K562 (cell line): ENCODE results near the gene CACNA2D3. TPM values are rescaled to one million over a fixed set of nuclear protein-coding genes. Genes with fewer than 3 reads are reported as not detected.

Experiments used
- ATAC-seq: fragments of 200-7000 bp; cut with Tn5 transposase; 3 replicates; pipeline ENCODE4 v1.9.1; 2020; ENCODE audit warnings: moderate library complexity
- BruUV-seq: library from RNA; stranded (reverse); fragments of 400-500 nt; replicated peaks from 2 replicates; lab custom pipeline; 2021; lab: Mats Ljungman, UMichigan
- CTCF ChIA-PET: fragments of 300-600 bp; formaldehyde crosslinking; extraction: SDS; loops from one replicate; lab custom pipeline; 2021; ENCODE audit warnings: low intra/inter-chr PET ratio; lab: Yijun Ruan, JAX
- POLR2A ChIA-PET: fragments of 300-600, 350-650 bp; sonication (Branson Sonifier 250); formaldehyde crosslinking; extraction: SDS; loops from one replicate; lab custom pipeline; 2021; ENCODE audit warnings: antibody characterized with exemption, inconsistent platforms; lab: Yijun Ruan, JAX
- DNase-seq, 4 experiments: peaks; one replicate each; pipeline versions ENCODE4 v3.0.0 to v3.0.0-alpha.2; 2011 to 2018; ENCODE audit warnings: low spot score in 3 of 4, mixed read lengths in 3 of 4; ENCODE audit errors: extremely low read depth in 1 of 4
- FAIRE-seq: peaks from 2 replicates; lab custom pipeline; 2011; peaks lifted over from hg19 to GRCh38; lab: Jason Lieb, UNC
- H2AFZ ChIP-seq: 2 replicates; pipeline ENCODE4 v1.6.0; 2011; ENCODE audit warnings: low read depth, low read length, control low read depth, inconsistent platforms
- H3K27ac ChIP-seq: fragments of 200-600 bp; 3 replicates; pipeline ENCODE4 v1.8.0; 2011; ENCODE audit warnings: low read depth, mild to moderate bottlenecking, control low read depth, inconsistent platforms, low read length, moderate library complexity, mixed read lengths; ENCODE audit errors: extremely low read depth
- H3K27me3 ChIP-seq, 2 experiments: fragments of 300-600 bp in 1 of 2; 2 replicates in 1 of 2; 3 replicates in 1 of 2; pipeline versions ENCODE4 v1.6.0 to v1.8.0; 2011; ENCODE audit warnings: inconsistent platforms in 2 of 2, low read length in 2 of 2, mild to moderate bottlenecking in 1 of 2, mixed read lengths in 1 of 2, moderate library complexity in 1 of 2; ENCODE audit not compliant: control insufficient read depth in 2 of 2, insufficient read depth in 2 of 2
- H3K36me3 ChIP-seq: fragments of 300-600 bp; 3 replicates; pipeline ENCODE4 v1.8.0; 2011; ENCODE audit warnings: mild to moderate bottlenecking, low read length, inconsistent platforms; ENCODE audit not compliant: control insufficient read depth, insufficient read depth
- H3K4me1 ChIP-seq, 2 experiments: fragments of 200-600 bp in 1 of 2; replicated peaks in 1 of 2; 2 replicates in 1 of 2; 3 replicates in 1 of 2; pipeline versions ENCODE4 v1.5.1 to v1.8.0; 2011; ENCODE audit warnings: inconsistent platforms in 2 of 2, low read length in 2 of 2, mild to moderate bottlenecking in 1 of 2, mixed read lengths in 1 of 2, moderate library complexity in 1 of 2; ENCODE audit not compliant: control insufficient read depth in 2 of 2, insufficient read depth in 2 of 2
- H3K4me2 ChIP-seq: 2 replicates; pipeline ENCODE4 v1.6.1; 2011; ENCODE audit warnings: low read length, control low read depth, inconsistent platforms, mixed read lengths; ENCODE audit not compliant: insufficient read depth
- H3K4me3 ChIP-seq: fragments of 200-600 bp; sonication (generic), shearing (Covaris generic); 2 replicates; pipeline ENCODE4 v1.5.1; 2016; ENCODE audit warnings: control low read depth, inconsistent platforms
- H3K79me2 ChIP-seq: fragments of 200-600 bp; 3 replicates; pipeline ENCODE4 v1.8.0; 2011; ENCODE audit warnings: low read length, inconsistent platforms; ENCODE audit not compliant: control insufficient read depth, insufficient read depth
- H3K9ac ChIP-seq, 2 experiments: 2 replicates each; pipeline versions ENCODE4 v1.6.0 to v1.6.1; 2011; ENCODE audit warnings: low read depth in 2 of 2, low read length in 2 of 2, control low read depth in 1 of 2, inconsistent platforms in 1 of 2, mild to moderate bottlenecking in 1 of 2, mixed read lengths in 1 of 2; ENCODE audit not compliant: insufficient read depth in 1 of 2
- H3K9me1 ChIP-seq: one replicate; pipeline ENCODE4 v1.6.0; 2011; ENCODE audit warnings: inconsistent platforms, mild to moderate bottlenecking, low read length, moderate library complexity; ENCODE audit not compliant: control insufficient read depth, insufficient read depth
- H3K9me3 ChIP-seq: replicated peaks from 2 replicates; pipeline ENCODE4 v1.5.1; 2011; ENCODE audit warnings: low read depth, low read length, inconsistent platforms; ENCODE audit not compliant: control insufficient read depth, insufficient read depth
- H4K20me1 ChIP-seq: replicated peaks from 2 replicates; pipeline ENCODE4 v1.6.1; 2011; ENCODE audit warnings: low read length, inconsistent platforms, mixed read lengths; ENCODE audit not compliant: control insufficient read depth, insufficient read depth
- ZNF584 ChIP-seq: fragments of 200-800 bp; sonication (Bioruptor generic); IDR thresholded peaks from 2 replicates; pipeline ENCODE4 v1.6.1; 2016; ENCODE audit warnings: low read depth, mild to moderate bottlenecking, missing genetic modification characterization, missing compliant biosample characterization
- ZNF766 ChIP-seq: fragments of 200-800 bp; sonication (Bioruptor generic); conservative IDR thresholded peaks from 2 replicates; pipeline ENCODE4 v1.6.1; 2016; ENCODE audit warnings: missing genetic modification characterization, missing compliant biosample characterization
- WGBS: fragments of 100-300 bp; shearing (Covaris generic); methylation state at CpG from one replicate; pipeline ENCODE4 v1.1.6; 2016; ENCODE audit warnings: low coverage, mixed read lengths; ENCODE audit not compliant: insufficient coverage; ENCODE audit errors: missing lambda C conversion rate; 5-methylcytosine and 5-hydroxymethylcytosine counted together
- in situ Hi-C: fragments of 300-500 bp; cut with MboI; formaldehyde crosslinking; loops from 4 replicates; pipeline ENCODE4 v1.15.0; 2018; ENCODE audit warnings: inconsistent platforms, mixed read lengths
- intact Hi-C: fragments of 100-400 bp; cut with micrococcal nuclease; formaldehyde crosslinking; loops from 2 replicates; pipeline ENCODE4 v1.14.2; 2022
- polyA plus RNA-seq, 8 experiments: library from polyadenylated mRNA; depleted of rRNA in 4 of 8; stranded (reverse) in 5 of 8; unstranded in 3 of 8; fragments of >200 nt; fragmentation: Nextera tagmentation in 2 of 8; fragmentation: Illumina TruSeq in 1 of 8; extraction: Ambion mirVana in 2 of 8; extraction: Trizol in 1 of 8; gene quantifications; 2 replicates each; pipeline versions ENCODE4 v1.2.1 to v1.2.3, GENCODE V29; 2011 to 2014; ENCODE audit warnings: inconsistent platforms in 1 of 8, missing spikeins in 1 of 8
- total RNA-seq, 7 experiments: library from RNA; depleted of rRNA in 6 of 7; stranded (reverse); fragments of >200 nt in 6 of 7; fragmentation: Illumina TruSeq in 2 of 7; extraction: Trizol in 2 of 7; gene quantifications; 2 replicates each; pipeline versions ENCODE4 v1.2.1 to v1.2.3, GENCODE V29; 2011 to 2021; ENCODE audit warnings: low replicate concordance in 1 of 7

CACNA2D3 gene
- total and polyA plus RNA-seq, 9 of the 15 experiments (the other 6 are each of a cell fraction or from before 2014, with no cell fraction given): 0.01 TPM; not detected in 8

GRCh38 chr3:54939557-54940300 lies 817.4 kb downstream of the CACNA2D3 start:
- Histone ChIP-seq H3K9me1 (no peaks in the 10 kb centered on the region), H2AFZ (no peak overlapping the region), H4K20me1 (no peaks in the 10 kb centered on the region), H3K4me3 (no peak overlapping the region), H3K36me3 (no peaks in the 10 kb centered on the region), H3K27ac (no peak overlapping the region), H3K9me3 (no peaks in the 10 kb centered on the region), H3K4me1 (no peaks in the 10 kb centered on the region), H3K9ac (no peak overlapping the region), H3K79me2 (no peaks in the 10 kb centered on the region), H3K4me2 (no peak overlapping the region), H3K27me3 (peaks cover 0 to 22% of the 10 kb centered on the region in 2 experiments; a peak in 2 of 5 replicates)
- no peak for FAIRE-seq
- no TSS peak for BruUV-seq
- ATAC-seq: no peak
- no peak for DNase-seq
- whole genome bisulfite sequencing: 3% methylated on average over 5 of the region's 6 CpGs
- intact Hi-C loops: no loop called here
- no peak for TF ChIP-seq ZNF766
- POLR2A ChIA-PET: no interaction called here
- in situ Hi-C loops: no loop called here
- CTCF ChIA-PET: no interaction called here

- Histone ChIP-seq H3K79me2 (no peaks in the 10 kb centered on the region), H2AFZ (no peak overlapping the region), H3K4me2 (no peak overlapping the region), H4K20me1 (no peaks in the 10 kb centered on the region), H3K9ac (no peak overlapping the region), H3K27ac (no peak overlapping the region), H3K4me1 (no peaks in the 10 kb centered on the region), H3K9me3 (no peaks in the 10 kb centered on the region), H3K4me3 (no peak overlapping the region)
- no TSS peak for BruUV-seq
- 0% methylated on average over 2 of the region's 2 CpGs for WGBS
- FAIRE-seq: no peak
- POLR2A ChIA-PET: no interaction called here
- in situ Hi-C loops: no loop called here
- TF ChIP-seq ZNF584 (CRISPR knock-in tag): no peak
- TF ChIP-seq, all 486 proteins: peak for 0
- H3K36me3 ChIP-seq: no peaks in the 10 kb centered on the region
- ATAC-seq (no peak), DNase-seq (no peak)
- no peaks in the 10 kb centered on the region for H3K9me1 ChIP-seq
- intact Hi-C loops: no loop called here
- CTCF ChIA-PET: no interaction called here
- peaks cover 0 to 22% of the 10 kb centered on the region in 2 experiments; a peak in 2 of 5 replicates for H3K27me3 ChIP-seq
Measured at GRCh38 chr3:54940971-54941370, 818.6 kb downstream of the CACNA2D3 start.
